ENCODE measurements around the gene AKR1C4.
A peak's percentile ranks its signal among the peaks of the same experiment; 100 is the strongest.
"Not testable (repeated sequence)": the region's sequence is repeated elsewhere in the genome, so short reads cannot be mapped to it uniquely, and the experiment has no call there.

The AKR1C4 gene

GRCh38 chr10:5155951-5156350 lies 40.7 kb upstream of the AKR1C4 start:
- DNase-seq (ENCODE audit: low read depth, low spot score) = no peak
- H3K4me3 ChIP-seq (ENCODE audit: low read depth, low read length) = no peak overlapping the region
- in situ Hi-C loops (cut with HindIII; ENCODE audit: low sequenced_read_pairs) = no loop called here
- no peak for TF ChIP-seq CTCF (IDR thresholded peaks at IDR 0.05; ENCODE audit: low read depth, low read length)

- in situ Hi-C loops (cut with HindIII; ENCODE audit: low sequenced_read_pairs) = no loop called here
- H3K4me3 ChIP-seq (ENCODE audit: low read depth, low read length) = no peak overlapping the region
- no peak for DNase-seq (ENCODE audit: low read depth, low spot score)
- no peak for TF ChIP-seq CTCF (IDR thresholded peaks at IDR 0.05; ENCODE audit: low read depth, low read length)
Observed at GRCh38 chr10:5157501-5157900, 39.1 kb upstream of the AKR1C4 start.

GRCh38 chr10:5159126-5159525 lies 37.5 kb upstream of the AKR1C4 start:
- in situ Hi-C loops (cut with HindIII; ENCODE audit: low sequenced_read_pairs) = no loop called here
- no peak overlapping the region for H3K4me3 ChIP-seq (ENCODE audit: low read depth, low read length)
- DNase-seq (ENCODE audit: low read depth, low spot score) = no peak
- no peak for TF ChIP-seq CTCF (IDR thresholded peaks at IDR 0.05; ENCODE audit: low read depth, low read length)

- in situ Hi-C loops (cut with HindIII; ENCODE audit: low sequenced_read_pairs) = no loop called here
- TF ChIP-seq CTCF (IDR thresholded peaks at IDR 0.05; ENCODE audit: low read depth, low read length) = no peak
- no peak for DNase-seq (ENCODE audit: low read depth, low spot score)
- no peak overlapping the region for H3K4me3 ChIP-seq (ENCODE audit: low read depth, low read length)
Observed at GRCh38 chr10:5163487-5163886, 33.1 kb upstream of the AKR1C4 start.

GRCh38 chr10:5165738-5166137 lies 30.9 kb upstream of the AKR1C4 start:
- H3K4me3 ChIP-seq (ENCODE audit: low read depth, low read length) = no peak overlapping the region
- no peak for TF ChIP-seq CTCF (IDR thresholded peaks at IDR 0.05; ENCODE audit: low read depth, low read length)
- peak; percentile 0 for DNase-seq (ENCODE audit: low read depth, low spot score)
- in situ Hi-C loops (cut with HindIII; ENCODE audit: low sequenced_read_pairs) = no loop called here

- no peak for TF ChIP-seq CTCF (IDR thresholded peaks at IDR 0.05; ENCODE audit: low read depth, low read length)
- no peak for DNase-seq (ENCODE audit: low read depth, low spot score)
- H3K4me3 ChIP-seq (ENCODE audit: low read depth, low read length) = no peak overlapping the region
- in situ Hi-C loops (cut with HindIII; ENCODE audit: low sequenced_read_pairs) = no loop called here
Observed at GRCh38 chr10:5168897-5169420, 27.7 kb upstream of the AKR1C4 start.

- DNase-seq (ENCODE audit: low read depth, low spot score); H3K4me3 ChIP-seq (ENCODE audit: low read depth, low read length); in situ Hi-C loops (cut with HindIII; ENCODE audit: low sequenced_read_pairs): not testable (repeated sequence)
Observed at GRCh38 chr10:5175581-5175980, 21.1 kb upstream of the AKR1C4 start.

GRCh38 chr10:5180503-5180902 lies 16.1 kb upstream of the AKR1C4 start:
- H3K4me3 ChIP-seq (ENCODE audit: low read depth, low read length); DNase-seq (ENCODE audit: low read depth, low spot score); in situ Hi-C loops (cut with HindIII; ENCODE audit: low sequenced_read_pairs): not testable (repeated sequence)
